K562 (cell line): ENCODE data around the gene MYL5. TPM values are rescaled to one million over a fixed set of nuclear protein-coding genes. Genes with fewer than 3 reads are reported as not detected.

Experiments used
- ASH1L ChIP-seq: fragments of 450-650 bp; IDR thresholded peaks from 2 replicates; pipeline ENCODE4 v1.6.1; 2018; ENCODE audit warnings: borderline replicate concordance, mild to moderate bottlenecking, low read depth; ENCODE audit not compliant: partially characterized antibody
- CSDE1 ChIP-seq, 2 experiments: fragments of 450-650 bp; IDR thresholded peaks; 2 replicates each; pipeline ENCODE4 v1.6.1; 2016; ENCODE audit warnings: mild to moderate bottlenecking in 1 of 2
- EWSR1 ChIP-seq: fragments of 450-650 bp; IDR thresholded peaks from 2 replicates; pipeline ENCODE4 v1.6.1; 2018; ENCODE audit warnings: borderline replicate concordance, mild to moderate bottlenecking, low read depth, moderate library complexity; ENCODE audit not compliant: partially characterized antibody
- GTF2E2 ChIP-seq: fragments of 200-800 bp; sonication (Bioruptor generic); IDR thresholded peaks from 2 replicates; pipeline ENCODE4 v1.6.1; 2016; ENCODE audit warnings: missing genetic modification characterization, missing compliant biosample characterization
- HDGF ChIP-seq: fragments of 450-650 bp; IDR thresholded peaks from 2 replicates; pipeline ENCODE4 v1.6.1; 2016
- HMG20B ChIP-seq: fragments of 250-450 bp; sonication (Bioruptor Pico); IDR thresholded peaks from 2 replicates; pipeline ENCODE4 v1.5.0; 2021; ENCODE audit warnings: mild to moderate bottlenecking
- HOXB6 ChIP-seq: fragments of 250-450 bp; sonication (Bioruptor Pico); IDR thresholded peaks from 2 replicates; pipeline ENCODE4 v1.5.1; 2022; ENCODE audit warnings: mild to moderate bottlenecking, borderline replicate concordance
- NEUROD1 ChIP-seq: fragments of 150-350 bp; IDR thresholded peaks from 2 replicates; pipeline ENCODE4 v1.6.1; 2014; ENCODE audit warnings: borderline replicate concordance, low read length, low read depth; ENCODE audit not compliant: partially characterized antibody
- NRF1 ChIP-seq, 2 experiments: fragments of 450-650 bp; IDR thresholded peaks in 1 of 2; conservative IDR thresholded peaks in 1 of 2; 2 replicates each; pipeline ENCODE4 v1.6.1; 2014; ENCODE audit warnings: mild to moderate bottlenecking in 2 of 2
- PHB ChIP-seq: fragments of 250-450 bp; sonication (Bioruptor Pico); IDR thresholded peaks from 2 replicates; pipeline ENCODE4 v1.5.0; 2021
- SAFB ChIP-seq: fragments of 200-400 bp; formaldehyde crosslinking; IDR thresholded peaks from 2 replicates; pipeline ENCODE4 v1.6.1; 2017; ENCODE audit warnings: low read depth, low read length, borderline replicate concordance
- SMARCB1 ChIP-seq: IDR thresholded peaks from 2 replicates; pipeline ENCODE4 v1.6.1; 2011; ENCODE audit warnings: improper control_type of control experiment, low read depth; ENCODE audit not compliant: insufficient read length
- SRF ChIP-seq, 2 experiments: fragments of 250-450, 450-650 bp in 1 of 2; sonication (Bioruptor Pico) in 1 of 2; sonication (generic) in 1 of 2; formaldehyde crosslinking; IDR thresholded peaks; 2 replicates each; pipeline versions ENCODE4 v1.5.0 to v1.5.1; 2020 to 2022; ENCODE audit warnings: mild to moderate bottlenecking in 1 of 2, missing genetic modification reagents in 1 of 2
- TAF1 ChIP-seq: IDR thresholded peaks from 2 replicates; pipeline ENCODE4 v1.6.1; 2011; ENCODE audit warnings: mild to moderate bottlenecking, low read length, moderate library complexity; ENCODE audit not compliant: insufficient read depth, control insufficient read depth, severe bottlenecking; ENCODE audit errors: extremely low read depth
- U2AF2 ChIP-seq: fragments of 200-400 bp; formaldehyde crosslinking; optimal IDR thresholded peaks from 2 replicates; pipeline ENCODE3; 2017; ENCODE audit warnings: low read depth, mild to moderate bottlenecking, low read length
- ZBTB43 ChIP-seq: sonication (generic); formaldehyde crosslinking; IDR thresholded peaks from 2 replicates; pipeline ENCODE4 v1.8.0; 2023; ENCODE audit warnings: mild to moderate bottlenecking, missing genetic modification reagents
- ZNF12 ChIP-seq: sonication (generic); formaldehyde crosslinking; IDR thresholded peaks from 2 replicates; pipeline ENCODE4 v1.4.0; 2020; ENCODE audit warnings: mild to moderate bottlenecking, missing genetic modification reagents
- polyA plus RNA-seq, 8 experiments: library from polyadenylated mRNA; depleted of rRNA in 4 of 8; stranded (reverse) in 5 of 8; unstranded in 3 of 8; fragments of >200 nt; fragmentation: Nextera tagmentation in 2 of 8; fragmentation: Illumina TruSeq in 1 of 8; extraction: Ambion mirVana in 2 of 8; extraction: Trizol in 1 of 8; gene quantifications; 2 replicates each; pipeline versions ENCODE4 v1.2.1 to v1.2.3, GENCODE V29; 2011 to 2014; ENCODE audit warnings: inconsistent platforms in 1 of 8, missing spikeins in 1 of 8
- total RNA-seq, 7 experiments: library from RNA; depleted of rRNA in 6 of 7; stranded (reverse); fragments of >200 nt in 6 of 7; fragmentation: Illumina TruSeq in 2 of 7; extraction: Trizol in 2 of 7; gene quantifications; 2 replicates each; pipeline versions ENCODE4 v1.2.1 to v1.2.3, GENCODE V29; 2011 to 2021; ENCODE audit warnings: low replicate concordance in 1 of 7
- TF ChIP-seq, protein P1 (sequence below): fragments of 450-650 bp; IDR thresholded peaks from 2 replicates; pipeline ENCODE4 v1.6.1; 2016
- TF ChIP-seq, protein P2 (sequence below): sonication (generic); formaldehyde crosslinking; IDR thresholded peaks from 2 replicates; pipeline ENCODE4 v1.8.1; 2023; ENCODE audit warnings: mild to moderate bottlenecking, missing genetic modification reagents
- TF ChIP-seq, protein P3 (sequence below): fragments of 250-450 bp; sonication (Bioruptor Pico); IDR thresholded peaks from 2 replicates; pipeline ENCODE4 v1.4.0; 2020

MYL5 gene
- total and polyA plus RNA-seq, 9 of the 15 experiments (the other 6 are each of a cell fraction or from before 2014, with no cell fraction given): 1.4 to 10.0 (median 4.1) TPM

DNA sequence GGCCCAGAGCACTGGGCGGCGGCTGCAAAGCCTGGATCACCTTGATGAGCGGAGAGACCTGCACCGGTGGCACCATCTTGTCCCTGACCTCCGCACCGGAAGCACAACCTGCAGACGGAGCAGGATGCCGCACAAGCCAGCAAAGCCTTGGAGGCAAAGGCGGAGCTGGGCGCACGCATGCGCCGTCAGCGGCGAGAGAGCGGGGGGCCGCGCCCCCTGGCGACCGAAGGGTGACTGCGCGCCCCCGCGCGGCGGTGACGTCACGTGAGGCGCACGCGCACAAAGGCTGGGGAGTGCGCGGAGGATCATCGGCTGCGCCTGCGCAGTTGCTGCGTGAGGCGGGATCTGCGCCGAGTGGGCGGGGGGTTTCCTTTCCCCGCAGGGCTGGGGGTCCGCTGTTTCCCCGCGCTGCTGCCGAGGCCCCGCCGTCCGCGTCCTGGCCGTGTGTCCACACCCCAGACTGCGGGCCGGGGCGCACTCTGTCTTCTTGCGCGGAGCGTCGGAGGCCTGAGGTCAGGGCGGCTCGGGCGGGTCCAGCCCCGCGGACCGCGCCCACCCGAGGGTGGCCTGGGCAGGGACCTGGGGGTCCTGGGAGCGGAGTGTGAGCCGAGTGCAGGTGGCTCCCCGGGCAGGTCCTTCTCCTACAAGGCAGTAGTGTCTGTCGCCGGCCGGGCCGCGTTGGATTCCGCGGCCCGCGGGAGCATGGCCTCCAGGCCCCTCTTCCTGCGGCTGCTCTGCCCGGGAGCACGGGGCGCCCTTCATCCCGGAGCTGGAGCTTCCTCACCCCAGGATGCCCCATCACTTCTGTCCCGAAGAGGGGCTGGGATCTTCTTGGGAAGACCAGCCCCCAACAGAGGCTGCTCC, at the start of gene MYL5, which contains the start of gene ATP5ME (continued):
- TF ChIP-seq EWSR1: no peak
- TF ChIP-seq ZNF12 (CRISPR knock-in tag): no peak
- TF ChIP-seq TAF1: peak; percentile 94
- no peak for TF ChIP-seq SMARCB1
- no peak for TF ChIP-seq U2AF2
- TF ChIP-seq PHB: no peak
- peak; percentile 99 for TF ChIP-seq NRF1 (conservative IDR thresholded peaks at IDR 0.05 in 1 of 2, IDR thresholded peaks at IDR 0.05 in 1 of 2)
- no peak for TF ChIP-seq HDGF
- 0 out of 2 replicates have a peak, but pooled peaks have one; percentile 66 for TF ChIP-seq HMG20B (CRISPR knock-in tag)
- peak in 1 of 2 experiments; percentile 66; a peak in 1 of 4 replicates for TF ChIP-seq SRF (CRISPR knock-in tag; IDR thresholded peaks at IDR 0.05)
- 0 out of 2 replicates have a peak, but pooled peaks have one; percentile 52 for TF ChIP-seq GTF2E2 (tag)
- TF ChIP-seq, protein P1, sequence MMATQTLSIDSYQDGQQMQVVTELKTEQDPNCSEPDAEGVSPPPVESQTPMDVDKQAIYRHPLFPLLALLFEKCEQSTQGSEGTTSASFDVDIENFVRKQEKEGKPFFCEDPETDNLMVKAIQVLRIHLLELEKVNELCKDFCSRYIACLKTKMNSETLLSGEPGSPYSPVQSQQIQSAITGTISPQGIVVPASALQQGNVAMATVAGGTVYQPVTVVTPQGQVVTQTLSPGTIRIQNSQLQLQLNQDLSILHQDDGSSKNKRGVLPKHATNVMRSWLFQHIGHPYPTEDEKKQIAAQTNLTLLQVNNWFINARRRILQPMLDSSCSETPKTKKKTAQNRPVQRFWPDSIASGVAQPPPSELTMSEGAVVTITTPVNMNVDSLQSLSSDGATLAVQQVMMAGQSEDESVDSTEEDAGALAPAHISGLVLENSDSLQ: no peak
- TF ChIP-seq ASH1L: no peak
- no peak for TF ChIP-seq NEUROD1
- no peak for TF ChIP-seq HOXB6 (CRISPR knock-in tag)
- 0 out of 2 replicates have a peak, but pooled peaks have one; percentile 33 for TF ChIP-seq ZBTB43 (CRISPR knock-in tag)
- TF ChIP-seq, protein P2, sequence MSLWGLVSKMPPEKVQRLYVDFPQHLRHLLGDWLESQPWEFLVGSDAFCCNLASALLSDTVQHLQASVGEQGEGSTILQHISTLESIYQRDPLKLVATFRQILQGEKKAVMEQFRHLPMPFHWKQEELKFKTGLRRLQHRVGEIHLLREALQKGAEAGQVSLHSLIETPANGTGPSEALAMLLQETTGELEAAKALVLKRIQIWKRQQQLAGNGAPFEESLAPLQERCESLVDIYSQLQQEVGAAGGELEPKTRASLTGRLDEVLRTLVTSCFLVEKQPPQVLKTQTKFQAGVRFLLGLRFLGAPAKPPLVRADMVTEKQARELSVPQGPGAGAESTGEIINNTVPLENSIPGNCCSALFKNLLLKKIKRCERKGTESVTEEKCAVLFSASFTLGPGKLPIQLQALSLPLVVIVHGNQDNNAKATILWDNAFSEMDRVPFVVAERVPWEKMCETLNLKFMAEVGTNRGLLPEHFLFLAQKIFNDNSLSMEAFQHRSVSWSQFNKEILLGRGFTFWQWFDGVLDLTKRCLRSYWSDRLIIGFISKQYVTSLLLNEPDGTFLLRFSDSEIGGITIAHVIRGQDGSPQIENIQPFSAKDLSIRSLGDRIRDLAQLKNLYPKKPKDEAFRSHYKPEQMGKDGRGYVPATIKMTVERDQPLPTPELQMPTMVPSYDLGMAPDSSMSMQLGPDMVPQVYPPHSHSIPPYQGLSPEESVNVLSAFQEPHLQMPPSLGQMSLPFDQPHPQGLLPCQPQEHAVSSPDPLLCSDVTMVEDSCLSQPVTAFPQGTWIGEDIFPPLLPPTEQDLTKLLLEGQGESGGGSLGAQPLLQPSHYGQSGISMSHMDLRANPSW (CRISPR knock-in tag): peak; percentile 71; the same call in 1 of the 2 replicates
- TF ChIP-seq CSDE1 (IDR thresholded peaks at IDR 0.05): no peak; a peak in 1 of 4 replicates
- TF ChIP-seq, protein P3, sequence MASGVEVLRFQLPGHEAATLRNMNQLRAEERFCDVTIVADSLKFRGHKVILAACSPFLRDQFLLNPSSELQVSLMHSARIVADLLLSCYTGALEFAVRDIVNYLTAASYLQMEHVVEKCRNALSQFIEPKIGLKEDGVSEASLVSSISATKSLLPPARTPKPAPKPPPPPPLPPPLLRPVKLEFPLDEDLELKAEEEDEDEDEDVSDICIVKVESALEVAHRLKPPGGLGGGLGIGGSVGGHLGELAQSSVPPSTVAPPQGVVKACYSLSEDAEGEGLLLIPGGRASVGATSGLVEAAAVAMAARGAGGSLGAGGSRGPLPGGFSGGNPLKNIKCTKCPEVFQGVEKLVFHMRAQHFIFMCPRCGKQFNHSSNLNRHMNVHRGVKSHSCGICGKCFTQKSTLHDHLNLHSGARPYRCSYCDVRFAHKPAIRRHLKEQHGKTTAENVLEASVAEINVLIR: peak; percentile 95
- TF ChIP-seq SAFB: 0 out of 2 replicates have a peak, but pooled peaks have one; percentile 53
